SK-N-SH (cell line): ENCODE results near the gene EFCAB8. TPM values are rescaled to one million over a fixed set of nuclear protein-coding genes. Genes with fewer than 3 reads are reported as not detected.

Experiments
- CTCF ChIA-PET: fragments of 300-600, 350-600 bp; formaldehyde crosslinking; extraction: SDS; loops from one replicate; lab custom pipeline; 2021; lab: Yijun Ruan, JAX
- POLR2A ChIA-PET: fragments of 350-600 bp; sonication (Branson Sonifier 250); formaldehyde crosslinking; extraction: SDS; loops from one replicate; lab custom pipeline; 2020; ENCODE audit warnings: antibody characterized with exemption, inconsistent platforms; lab: Yijun Ruan, JAX
- DNase-seq: peaks from one replicate; pipeline ENCODE4 v3.0.0; 2012
- H2AFZ ChIP-seq: fragments of 200-600 bp; sonication (generic); 2 replicates; pipeline ENCODE4 v1.8.1; 2016; ENCODE audit warnings: antibody characterized with exemption, mild to moderate bottlenecking, low read depth
- H3F3A ChIP-seq: fragments of 200-600 bp; sonication (generic); replicated peaks from 2 replicates; pipeline ENCODE3; 2016; ENCODE audit warnings: antibody characterized with exemption, mild to moderate bottlenecking; ENCODE audit not compliant: insufficient read depth
- H3K27ac ChIP-seq, 2 experiments: fragments of 200-500 bp in 1 of 2; fragments of 200-600 bp in 1 of 2; sonication (Bioruptor generic) in 1 of 2; sonication (generic), shearing (Covaris generic) in 1 of 2; 2 replicates each; pipeline versions ENCODE4 v1.5.1 to v1.6.1; 2014 to 2016; ENCODE audit warnings: low read depth in 2 of 2, inconsistent platforms in 1 of 2, low read length in 1 of 2, mild to moderate bottlenecking in 1 of 2, mixed read lengths in 1 of 2
- H3K27me3 ChIP-seq: fragments of 200-600 bp; sonication (generic), shearing (Covaris generic); 2 replicates; pipeline ENCODE4 v1.6.1; 2016; ENCODE audit warnings: mixed run types; ENCODE audit not compliant: insufficient read depth
- H3K36me3 ChIP-seq, 2 experiments: fragments of 200-500 bp in 1 of 2; fragments of 200-600 bp in 1 of 2; sonication (Bioruptor generic) in 1 of 2; sonication (generic) in 1 of 2; replicated peaks in 1 of 2; 2 replicates each; pipeline versions ENCODE3 to v1.5.1; 2014 to 2016; ENCODE audit warnings: low read length in 1 of 2, mild to moderate bottlenecking in 1 of 2; ENCODE audit not compliant: insufficient read depth in 2 of 2, control insufficient read depth in 1 of 2
- H3K4me1 ChIP-seq, 2 experiments: fragments of 200-500 bp in 1 of 2; fragments of 200-600 bp in 1 of 2; sonication (Bioruptor generic) in 1 of 2; sonication (generic), shearing (Covaris generic) in 1 of 2; 2 replicates each; pipeline versions ENCODE4 v1.5.1 to v1.6.1; 2014 to 2016; ENCODE audit warnings: low read depth in 1 of 2, low read length in 1 of 2, mixed run types in 1 of 2; ENCODE audit not compliant: insufficient read depth in 2 of 2, control insufficient read depth in 1 of 2
- H3K4me2 ChIP-seq: fragments of 200-600 bp; sonication (generic), shearing (Covaris generic); 2 replicates; pipeline ENCODE4 v1.6.1; 2017; ENCODE audit warnings: mixed run types
- H3K4me3 ChIP-seq, 2 experiments: fragments of 200-500 bp in 1 of 2; fragments of 200-600 bp in 1 of 2; sonication (Bioruptor generic) in 1 of 2; sonication (generic), shearing (Covaris generic) in 1 of 2; 2 replicates each; pipeline versions ENCODE4 v1.5.1 to v1.8.1; 2014 to 2016; ENCODE audit warnings: low read depth in 2 of 2, inconsistent platforms in 1 of 2, low read length in 1 of 2, mild to moderate bottlenecking in 1 of 2, mixed read lengths in 1 of 2, moderate library complexity in 1 of 2
- H3K79me2 ChIP-seq: fragments of 200-600 bp; sonication (generic); 2 replicates; pipeline ENCODE4 v1.8.1; 2017; ENCODE audit warnings: mild to moderate bottlenecking; ENCODE audit not compliant: insufficient read depth
- H3K9ac ChIP-seq: fragments of 200-600 bp; sonication (generic); 2 replicates; pipeline ENCODE4 v1.6.1; 2017; ENCODE audit warnings: mixed run types
- H3K9me2 ChIP-seq: fragments of 200-600 bp; sonication (generic); 2 replicates; pipeline ENCODE4 v1.6.1; 2017; ENCODE audit warnings: mixed run types
- H3K9me3 ChIP-seq: fragments of 200-600 bp; sonication (generic); 2 replicates; pipeline ENCODE4 v1.6.1; 2017; ENCODE audit warnings: mixed run types, mild to moderate bottlenecking, moderate library complexity
- H4K20me1 ChIP-seq: fragments of 200-600 bp; sonication (generic); 2 replicates; pipeline ENCODE4 v1.6.1; 2017; ENCODE audit warnings: mild to moderate bottlenecking, mixed run types; ENCODE audit not compliant: insufficient read depth
- CHD2 ChIP-seq: fragments of 150-350 bp; IDR thresholded peaks from 2 replicates; pipeline ENCODE4 v1.6.1; 2018; ENCODE audit warnings: low read length; ENCODE audit not compliant: partially characterized antibody
- ELF1 ChIP-seq: IDR thresholded peaks from 2 replicates; pipeline ENCODE4 v1.4.0; 2012
- EZH2phosphoT487 ChIP-seq: fragments of 200-600 bp; sonication (generic); IDR thresholded peaks from 2 replicates; pipeline ENCODE4 v1.6.1; 2017; ENCODE audit warnings: low read depth, mixed run types, mild to moderate bottlenecking, antibody characterized with exemption, moderate library complexity, borderline replicate concordance
- FOXM1 ChIP-seq: IDR thresholded peaks from 2 replicates; pipeline ENCODE4 v1.4.0; 2012; ENCODE audit warnings: low read depth, mild to moderate bottlenecking
- MEF2A ChIP-seq: IDR thresholded peaks from 2 replicates; pipeline ENCODE4 v1.4.0; 2012; ENCODE audit warnings: low read depth, borderline replicate concordance
- MXI1 ChIP-seq: IDR thresholded peaks from 2 replicates; pipeline ENCODE4 v1.6.1; 2012; ENCODE audit warnings: mild to moderate bottlenecking, low read depth, low read length, improper control_type of control experiment
- NFIC ChIP-seq: IDR thresholded peaks from 2 replicates; pipeline ENCODE4 v1.4.0; 2012; ENCODE audit warnings: borderline replicate concordance
- NRF1 ChIP-seq: IDR thresholded peaks from 2 replicates; pipeline ENCODE4 v1.6.1; 2012; ENCODE audit warnings: low read depth, mild to moderate bottlenecking, low read length
- RXRA ChIP-seq: IDR thresholded peaks from 2 replicates; pipeline ENCODE4 v1.4.0; 2012; ENCODE audit warnings: low read depth, mild to moderate bottlenecking, borderline replicate concordance
- TEAD4 ChIP-seq: IDR thresholded peaks from 2 replicates; pipeline ENCODE4 v1.4.0; 2012; ENCODE audit warnings: mild to moderate bottlenecking, borderline replicate concordance; ENCODE audit not compliant: insufficient read depth
- YY1 ChIP-seq: IDR thresholded peaks from 2 replicates; pipeline ENCODE4 v1.4.0; 2012; ENCODE audit warnings: low read depth, mild to moderate bottlenecking
- WGBS: methylation state at CpG from one replicate; pipeline ENCODE4 v1.1.6; 2017; ENCODE audit warnings: low lambda C conversion rate; 5-methylcytosine and 5-hydroxymethylcytosine counted together
- polyA plus RNA-seq, 3 experiments: library from polyadenylated mRNA; depleted of rRNA; stranded (reverse); fragments of >200 nt; gene quantifications; 2 replicates each; pipeline ENCODE4 v1.2.3, GENCODE V29; 2012
- TF ChIP-seq, protein P1 (sequence below): fragments of 150-350 bp; IDR thresholded peaks from 2 replicates; pipeline ENCODE4 v1.6.1; 2016; ENCODE audit warnings: mild to moderate bottlenecking, low read depth, low read length
- TF ChIP-seq, protein P2 (sequence below): IDR thresholded peaks from 2 replicates; pipeline ENCODE4 v1.6.1; 2012; ENCODE audit warnings: mild to moderate bottlenecking, low read depth, low read length, moderate library complexity
- TF ChIP-seq, protein P3 (sequence below): IDR thresholded peaks from 2 replicates; pipeline ENCODE4; 2012

The EFCAB8 gene
- polyA plus RNA-seq, 1 of the 3 experiments (the other 2 are of a cell fraction): not detected

DNA sequence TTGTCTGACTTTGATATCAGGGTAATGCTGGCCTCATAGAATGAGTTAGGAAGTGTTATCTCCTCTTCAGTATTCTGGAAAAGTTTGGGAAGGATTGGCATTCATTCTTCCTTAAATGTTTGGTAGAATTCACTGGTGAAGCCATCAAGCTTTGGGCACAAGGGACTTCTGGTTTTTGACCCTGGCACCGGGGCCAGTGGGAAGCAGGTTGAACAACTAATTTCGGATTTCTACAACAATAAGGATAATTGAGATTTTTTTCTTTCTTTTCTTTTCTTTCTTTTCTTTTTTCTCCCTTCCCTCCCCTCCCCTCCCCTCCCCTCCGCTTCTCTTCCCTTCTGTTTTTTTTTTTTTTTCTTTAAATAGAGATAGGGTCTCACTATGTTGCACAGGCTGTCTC is 70.4 kb downstream of the EFCAB8 start:
- H4K20me1 ChIP-seq: no peaks in the 10 kb centered on the region
- H3K36me3 ChIP-seq: no peaks in the 10 kb centered on the region
- H3K9me2 ChIP-seq: no peaks in the 10 kb centered on the region
- 7% methylated on average over 3 of the region's 3 CpGs for WGBS
- no peaks in the 10 kb centered on the region for H3K79me2 ChIP-seq
- no peaks in the 10 kb centered on the region for H3K4me1 ChIP-seq
- H3K4me3 ChIP-seq: no peak overlapping the region
- H3K9me3 ChIP-seq: no peaks in the 10 kb centered on the region
- no peak for TF ChIP-seq NRF1
- no peak for TF ChIP-seq MEF2A
- TF ChIP-seq, protein P1, sequence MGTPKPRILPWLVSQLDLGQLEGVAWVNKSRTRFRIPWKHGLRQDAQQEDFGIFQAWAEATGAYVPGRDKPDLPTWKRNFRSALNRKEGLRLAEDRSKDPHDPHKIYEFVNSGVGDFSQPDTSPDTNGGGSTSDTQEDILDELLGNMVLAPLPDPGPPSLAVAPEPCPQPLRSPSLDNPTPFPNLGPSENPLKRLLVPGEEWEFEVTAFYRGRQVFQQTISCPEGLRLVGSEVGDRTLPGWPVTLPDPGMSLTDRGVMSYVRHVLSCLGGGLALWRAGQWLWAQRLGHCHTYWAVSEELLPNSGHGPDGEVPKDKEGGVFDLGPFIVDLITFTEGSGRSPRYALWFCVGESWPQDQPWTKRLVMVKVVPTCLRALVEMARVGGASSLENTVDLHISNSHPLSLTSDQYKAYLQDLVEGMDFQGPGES: no peak
- TF ChIP-seq YY1: no peak
- no peak for TF ChIP-seq CHD2
- TF ChIP-seq, protein P2, sequence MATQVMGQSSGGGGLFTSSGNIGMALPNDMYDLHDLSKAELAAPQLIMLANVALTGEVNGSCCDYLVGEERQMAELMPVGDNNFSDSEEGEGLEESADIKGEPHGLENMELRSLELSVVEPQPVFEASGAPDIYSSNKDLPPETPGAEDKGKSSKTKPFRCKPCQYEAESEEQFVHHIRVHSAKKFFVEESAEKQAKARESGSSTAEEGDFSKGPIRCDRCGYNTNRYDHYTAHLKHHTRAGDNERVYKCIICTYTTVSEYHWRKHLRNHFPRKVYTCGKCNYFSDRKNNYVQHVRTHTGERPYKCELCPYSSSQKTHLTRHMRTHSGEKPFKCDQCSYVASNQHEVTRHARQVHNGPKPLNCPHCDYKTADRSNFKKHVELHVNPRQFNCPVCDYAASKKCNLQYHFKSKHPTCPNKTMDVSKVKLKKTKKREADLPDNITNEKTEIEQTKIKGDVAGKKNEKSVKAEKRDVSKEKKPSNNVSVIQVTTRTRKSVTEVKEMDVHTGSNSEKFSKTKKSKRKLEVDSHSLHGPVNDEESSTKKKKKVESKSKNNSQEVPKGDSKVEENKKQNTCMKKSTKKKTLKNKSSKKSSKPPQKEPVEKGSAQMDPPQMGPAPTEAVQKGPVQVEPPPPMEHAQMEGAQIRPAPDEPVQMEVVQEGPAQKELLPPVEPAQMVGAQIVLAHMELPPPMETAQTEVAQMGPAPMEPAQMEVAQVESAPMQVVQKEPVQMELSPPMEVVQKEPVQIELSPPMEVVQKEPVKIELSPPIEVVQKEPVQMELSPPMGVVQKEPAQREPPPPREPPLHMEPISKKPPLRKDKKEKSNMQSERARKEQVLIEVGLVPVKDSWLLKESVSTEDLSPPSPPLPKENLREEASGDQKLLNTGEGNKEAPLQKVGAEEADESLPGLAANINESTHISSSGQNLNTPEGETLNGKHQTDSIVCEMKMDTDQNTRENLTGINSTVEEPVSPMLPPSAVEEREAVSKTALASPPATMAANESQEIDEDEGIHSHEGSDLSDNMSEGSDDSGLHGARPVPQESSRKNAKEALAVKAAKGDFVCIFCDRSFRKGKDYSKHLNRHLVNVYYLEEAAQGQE: no peak
- TF ChIP-seq NFIC: no peak
- TF ChIP-seq FOXM1: no peak
- no peak for TF ChIP-seq TEAD4
- TF ChIP-seq MXI1: no peak
- TF ChIP-seq ELF1: no peak
- TF ChIP-seq, protein P3, sequence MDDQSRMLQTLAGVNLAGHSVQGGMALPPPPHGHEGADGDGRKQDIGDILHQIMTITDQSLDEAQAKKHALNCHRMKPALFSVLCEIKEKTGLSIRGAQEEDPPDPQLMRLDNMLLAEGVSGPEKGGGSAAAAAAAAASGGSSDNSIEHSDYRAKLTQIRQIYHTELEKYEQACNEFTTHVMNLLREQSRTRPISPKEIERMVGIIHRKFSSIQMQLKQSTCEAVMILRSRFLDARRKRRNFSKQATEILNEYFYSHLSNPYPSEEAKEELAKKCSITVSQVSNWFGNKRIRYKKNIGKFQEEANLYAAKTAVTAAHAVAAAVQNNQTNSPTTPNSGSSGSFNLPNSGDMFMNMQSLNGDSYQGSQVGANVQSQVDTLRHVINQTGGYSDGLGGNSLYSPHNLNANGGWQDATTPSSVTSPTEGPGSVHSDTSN: no peak
- no peak overlapping the region for H3K4me2 ChIP-seq
- H2AFZ ChIP-seq: no peak overlapping the region
- H3F3A ChIP-seq: no peaks in the 10 kb centered on the region
- ChIA-PET CTCF (interaction anchor here (1.5 kb wide), 1 partner anchor 15 kb away, joined by 3 read pairs; no protein-coding TSS in a partner anchor), POLR2A (no interaction called here)
- DNase-seq: no peak
- H3K27me3 ChIP-seq: peaks cover 37% of the 10 kb centered on the region; the same call in 1 of the 2 replicates
- H3K9ac ChIP-seq: no peak overlapping the region
- H3K27ac ChIP-seq: no peak overlapping the region

DNA sequence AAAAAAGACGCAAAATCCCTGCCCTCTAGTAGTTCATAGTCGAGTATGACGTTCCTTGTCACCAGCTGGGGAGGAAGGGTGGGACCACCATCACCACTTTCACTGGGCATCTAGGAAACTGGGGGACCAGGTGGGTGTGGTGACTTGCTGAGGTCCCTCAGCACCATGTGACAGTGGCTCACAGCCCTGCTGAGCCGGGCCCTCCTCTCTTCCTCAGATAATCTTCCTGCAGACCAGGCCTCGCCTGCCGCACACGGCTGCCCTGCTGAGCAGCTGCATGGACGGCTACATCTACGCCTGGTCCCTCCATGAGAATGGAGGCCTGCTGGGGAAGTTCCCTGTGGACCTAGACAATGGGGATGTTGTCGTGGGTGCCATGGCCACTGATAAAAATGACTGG is 71.5 kb downstream of the EFCAB8 start:
- CTCF ChIA-PET: interaction anchor here (1.5 kb wide), 2 partner anchors 14 to 38 kb away, joined by 3 read pairs; no protein-coding TSS in a partner anchor
- H3K4me2 ChIP-seq: no peak overlapping the region
- DNase-seq: no peak
- H3K27me3 ChIP-seq: peaks cover 36% of the 10 kb centered on the region; the same call in 1 of the 2 replicates
- no peaks in the 10 kb centered on the region for H3F3A ChIP-seq
- no peaks in the 10 kb centered on the region for H3K36me3 ChIP-seq
- no peak overlapping the region for H3K4me3 ChIP-seq
- no peaks in the 10 kb centered on the region for H3K9me2 ChIP-seq
- H3K9me3 ChIP-seq: no peaks in the 10 kb centered on the region
- H3K4me1 ChIP-seq: no peaks in the 10 kb centered on the region
- no peak overlapping the region for H2AFZ ChIP-seq
- H3K27ac ChIP-seq: no peak overlapping the region
- no peak for TF ChIP-seq EZH2phosphoT487
- no peak for TF ChIP-seq RXRA
- TF ChIP-seq, all 33 proteins: peak for 0
- H4K20me1 ChIP-seq: no peaks in the 10 kb centered on the region
- WGBS: 13% methylated on average over 3 of the region's 10 CpGs
- POLR2A ChIA-PET: no interaction called here
- no peaks in the 10 kb centered on the region for H3K79me2 ChIP-seq
- H3K9ac ChIP-seq: no peak overlapping the region
